HEK293 (cell line): ENCODE results near the gene IQCE.

Experiments
- CTCF ChIP-seq: fragments of 450-650 bp; formaldehyde crosslinking; IDR thresholded peaks from 2 replicates; pipeline ENCODE4 v1.5.1; 2016; ENCODE audit warnings: missing biosample characterization, missing genetic modification characterization
- ZNF138 ChIP-seq: fragments of 450-650 bp; formaldehyde crosslinking; IDR thresholded peaks from 2 replicates; pipeline ENCODE4 v1.5.1; 2016; ENCODE audit warnings: missing biosample characterization, missing genetic modification characterization, borderline replicate concordance
- ZNF768 ChIP-seq: fragments of 450-650 bp; formaldehyde crosslinking; IDR thresholded peaks from 2 replicates; pipeline ENCODE4 v1.5.1; 2018; ENCODE audit warnings: missing biosample characterization, mild to moderate bottlenecking, missing genetic modification characterization
- TF ChIP-seq, protein P1 (sequence below): sonication (generic); formaldehyde crosslinking; IDR thresholded peaks from 2 replicates; pipeline ENCODE4 v1.8.1; 2022; ENCODE audit warnings: mild to moderate bottlenecking, moderate library complexity, missing genetic modification reagents

DNA sequence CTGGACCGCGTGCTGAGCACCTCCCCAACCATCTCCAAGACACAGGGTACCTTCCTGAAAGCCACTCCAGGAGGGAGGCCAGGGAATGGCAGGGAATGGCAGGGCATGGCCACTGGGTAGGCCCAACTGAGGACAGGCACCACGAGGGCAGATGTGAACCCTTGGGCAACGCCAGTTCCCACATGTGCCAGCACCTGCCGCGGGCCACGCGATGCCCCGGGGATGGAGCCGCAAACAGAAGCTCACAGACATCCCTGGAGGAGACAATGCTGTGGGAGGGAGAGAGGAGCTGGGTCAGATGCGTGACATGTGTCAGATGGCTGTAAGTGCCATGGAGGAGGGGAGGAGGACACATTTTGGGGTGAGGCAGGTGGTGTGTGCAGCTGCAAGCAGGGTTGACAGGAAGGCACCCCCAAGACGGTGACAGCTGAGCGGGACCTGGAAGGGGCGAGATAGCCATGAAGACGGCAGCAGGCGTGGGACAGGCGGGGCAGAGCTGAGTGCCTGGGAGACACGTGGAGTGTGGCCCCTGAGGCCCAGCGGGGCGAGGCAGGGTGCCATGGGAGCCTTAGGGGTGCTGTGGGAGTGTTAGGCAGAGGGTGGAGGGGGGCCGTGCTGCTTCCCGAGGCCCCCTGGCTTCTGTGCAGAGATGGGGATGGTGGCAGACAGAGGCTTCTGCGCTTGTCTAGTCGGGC lies 27.7 kb downstream of the IQCE start:
- TF ChIP-seq, protein P1, sequence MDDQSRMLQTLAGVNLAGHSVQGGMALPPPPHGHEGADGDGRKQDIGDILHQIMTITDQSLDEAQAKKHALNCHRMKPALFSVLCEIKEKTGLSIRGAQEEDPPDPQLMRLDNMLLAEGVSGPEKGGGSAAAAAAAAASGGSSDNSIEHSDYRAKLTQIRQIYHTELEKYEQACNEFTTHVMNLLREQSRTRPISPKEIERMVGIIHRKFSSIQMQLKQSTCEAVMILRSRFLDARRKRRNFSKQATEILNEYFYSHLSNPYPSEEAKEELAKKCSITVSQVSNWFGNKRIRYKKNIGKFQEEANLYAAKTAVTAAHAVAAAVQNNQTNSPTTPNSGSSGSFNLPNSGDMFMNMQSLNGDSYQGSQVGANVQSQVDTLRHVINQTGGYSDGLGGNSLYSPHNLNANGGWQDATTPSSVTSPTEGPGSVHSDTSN: no peak
- TF ChIP-seq CTCF: no peak
- no peak for TF ChIP-seq ZNF138 (tag by site-specific recombination)
- no peak for TF ChIP-seq ZNF768
